ENCODE results near the gene PBRM1. TPM values are rescaled to one million over a fixed set of nuclear protein-coding genes. Genes with fewer than 3 reads are reported as not detected.

Gene PBRM1
- total RNA-seq, 2 experiments from 2014 or later: 75.7 to 91.1 TPM

DNA sequence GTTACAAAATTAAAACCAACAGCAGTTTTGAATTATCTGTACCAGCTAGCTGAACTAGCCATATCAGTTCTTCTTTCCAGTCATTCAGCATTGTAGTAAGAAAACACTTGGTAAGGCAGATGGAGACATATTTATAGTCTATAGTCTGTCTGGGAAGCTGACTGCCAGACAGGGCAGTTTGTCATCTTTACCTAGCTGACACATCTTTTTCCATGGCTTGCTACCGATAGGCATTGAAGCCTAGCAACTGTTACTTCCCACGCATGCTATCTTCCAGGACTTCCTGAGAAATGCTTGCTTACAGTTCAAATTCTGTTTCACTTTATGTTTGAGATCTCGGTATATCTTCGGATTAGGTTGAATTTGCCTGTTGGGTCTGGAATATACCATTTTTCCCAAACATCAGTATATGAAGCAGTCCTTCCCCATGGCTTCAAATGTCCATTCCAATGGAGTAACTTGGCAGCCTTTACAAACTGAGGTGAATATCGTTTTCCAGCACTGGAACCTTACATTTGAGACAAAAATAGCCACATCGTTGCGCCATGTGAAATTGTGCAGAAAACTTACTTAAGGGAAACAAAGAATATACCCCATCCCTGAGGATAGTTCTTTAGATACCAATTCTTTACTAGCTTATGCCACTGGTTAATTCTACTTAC is 8.9 kb upstream of the PBRM1 start:
- intact Hi-C loops (cut with micrococcal nuclease; ENCODE audit: unreplicated experiment): no loop called here
- Histone ChIP-seq H3K9me2 (ENCODE audit: insufficient read depth, low read length) (no peaks in the 10 kb centered on the region), H3K36me3 (ENCODE audit: insufficient read depth, low read length) (peaks cover 87% of the 10 kb centered on the region), H4K20me1 (ENCODE audit: insufficient read depth, low read length) (peaks cover 30% of the 10 kb centered on the region), H2AFZ (ENCODE audit: low read length) (no peak overlapping the region), H3K27ac (ENCODE audit: low read depth, low read length, poor library complexity, severe bottlenecking) (no peak overlapping the region), H3K4me2 (ENCODE audit: low read length) (no peak overlapping the region), H3K9me3 (ENCODE audit: low read length) (no peaks in the 10 kb centered on the region), H3K79me2 (ENCODE audit: insufficient read depth, low read depth, low read length) (peaks cover 23% of the 10 kb centered on the region; the same call in 1 of the 2 replicates), H3K4me1 (ENCODE audit: insufficient read depth, low read length, poor library complexity, severe bottlenecking) (peaks cover 14% of the 10 kb centered on the region), H3K4me3 (ENCODE audit: low read depth, low read length, poor library complexity, severe bottlenecking) (no peak overlapping the region)
- ChIA-PET POLR2A (no interaction called here), CTCF (ENCODE audit: unreplicated experiment) (no interaction called here)
- TSS peak; percentile 62 for BruUV-seq (replicated peaks)
- TF ChIP-seq EZH2phosphoT487 (IDR thresholded peaks at IDR 0.05; ENCODE audit: borderline replicate concordance, low read depth, low read length): no peak
- TF ChIP-seq, protein P1, sequence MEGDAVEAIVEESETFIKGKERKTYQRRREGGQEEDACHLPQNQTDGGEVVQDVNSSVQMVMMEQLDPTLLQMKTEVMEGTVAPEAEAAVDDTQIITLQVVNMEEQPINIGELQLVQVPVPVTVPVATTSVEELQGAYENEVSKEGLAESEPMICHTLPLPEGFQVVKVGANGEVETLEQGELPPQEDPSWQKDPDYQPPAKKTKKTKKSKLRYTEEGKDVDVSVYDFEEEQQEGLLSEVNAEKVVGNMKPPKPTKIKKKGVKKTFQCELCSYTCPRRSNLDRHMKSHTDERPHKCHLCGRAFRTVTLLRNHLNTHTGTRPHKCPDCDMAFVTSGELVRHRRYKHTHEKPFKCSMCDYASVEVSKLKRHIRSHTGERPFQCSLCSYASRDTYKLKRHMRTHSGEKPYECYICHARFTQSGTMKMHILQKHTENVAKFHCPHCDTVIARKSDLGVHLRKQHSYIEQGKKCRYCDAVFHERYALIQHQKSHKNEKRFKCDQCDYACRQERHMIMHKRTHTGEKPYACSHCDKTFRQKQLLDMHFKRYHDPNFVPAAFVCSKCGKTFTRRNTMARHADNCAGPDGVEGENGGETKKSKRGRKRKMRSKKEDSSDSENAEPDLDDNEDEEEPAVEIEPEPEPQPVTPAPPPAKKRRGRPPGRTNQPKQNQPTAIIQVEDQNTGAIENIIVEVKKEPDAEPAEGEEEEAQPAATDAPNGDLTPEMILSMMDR (conservative IDR thresholded peaks at IDR 0.05; ENCODE audit: low read length): no peak
- DNase-seq (ENCODE audit: low spot score): no peak

DNA sequence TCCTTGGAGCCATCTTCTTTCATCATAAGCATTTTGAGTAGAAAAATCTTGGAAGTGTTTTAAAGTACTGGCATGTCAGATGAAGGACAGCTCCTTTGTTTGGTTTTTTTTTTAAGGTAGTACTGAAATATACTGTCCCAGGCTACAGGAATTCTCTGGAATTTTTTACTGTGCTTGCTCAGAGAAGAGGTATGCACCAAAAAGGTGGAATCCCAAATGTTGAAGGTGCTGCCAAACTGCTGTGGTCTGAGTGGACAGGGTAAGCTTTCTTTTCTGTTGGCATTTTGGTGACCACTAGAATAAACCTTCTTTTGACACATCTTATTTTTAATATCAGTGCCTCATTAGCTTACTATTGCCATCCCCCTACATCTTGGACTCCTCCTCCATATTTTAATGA is 7.4 kb upstream of the PBRM1 start:
- Histone ChIP-seq H3K27ac (ENCODE audit: low read depth, low read length, poor library complexity, severe bottlenecking) (no peak overlapping the region), H3K4me3 (ENCODE audit: low read depth, low read length, poor library complexity, severe bottlenecking) (no peak overlapping the region), H3K9me3 (ENCODE audit: low read length) (no peaks in the 10 kb centered on the region), H3K4me2 (ENCODE audit: low read length) (no peak overlapping the region), H2AFZ (ENCODE audit: low read length) (no peak overlapping the region), H3K36me3 (ENCODE audit: insufficient read depth, low read length) (peaks cover 99% of the 10 kb centered on the region), H3K79me2 (ENCODE audit: insufficient read depth, low read depth, low read length) (peaks cover 39% of the 10 kb centered on the region), H4K20me1 (ENCODE audit: insufficient read depth, low read length) (peaks cover 33% of the 10 kb centered on the region), H3K9me2 (ENCODE audit: insufficient read depth, low read length) (no peaks in the 10 kb centered on the region), H3K4me1 (ENCODE audit: insufficient read depth, low read length, poor library complexity, severe bottlenecking) (peaks cover 22% of the 10 kb centered on the region)
- intact Hi-C loops (cut with micrococcal nuclease; ENCODE audit: unreplicated experiment): no loop called here
- no peak for TF ChIP-seq EZH2phosphoT487 (IDR thresholded peaks at IDR 0.05; ENCODE audit: borderline replicate concordance, low read depth, low read length)
- TF ChIP-seq, protein P1 (conservative IDR thresholded peaks at IDR 0.05; ENCODE audit: low read length): no peak
- no TSS peak for BruUV-seq (replicated peaks)
- no peak for DNase-seq (ENCODE audit: low spot score)
- CTCF ChIA-PET (ENCODE audit: unreplicated experiment): interaction anchor here (0.6 kb wide), 1 partner anchor 725 kb away, joined by 8 read pairs; no protein-coding TSS in a partner anchor
- POLR2A ChIA-PET: interaction anchor here (0.6 to 5.3 kb wide), 2 partner anchors 11 to 336 kb away, joined by 7 to 44 read pairs; partner anchors contain the start of genes GLT8D1 and SPCS1

DNA sequence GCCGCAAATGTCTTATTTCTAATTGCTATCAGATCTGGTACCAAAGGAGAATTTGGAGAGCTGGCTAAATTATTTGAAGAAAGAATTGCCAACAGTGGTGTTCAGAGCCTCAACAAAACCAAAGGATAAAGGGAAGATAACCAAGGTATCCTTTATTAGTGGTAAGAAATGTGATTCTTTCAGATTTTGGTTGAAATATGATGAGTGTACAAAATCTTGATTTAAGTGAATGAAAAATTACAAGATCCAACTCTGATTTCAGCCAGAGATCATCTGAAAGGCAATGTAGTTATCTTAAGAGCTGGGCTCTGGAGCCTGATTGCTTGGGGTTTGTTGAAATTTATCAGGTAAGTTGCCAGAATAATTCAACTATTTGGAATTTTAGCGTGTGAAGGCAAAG is 4.8 kb upstream of the PBRM1 start:
- Histone ChIP-seq H3K27ac (ENCODE audit: low read depth, low read length, poor library complexity, severe bottlenecking) (no peak overlapping the region), H3K36me3 (ENCODE audit: insufficient read depth, low read length) (peaks cover 95% of the 10 kb centered on the region), H3K9me3 (ENCODE audit: low read length) (no peaks in the 10 kb centered on the region), H2AFZ (ENCODE audit: low read length) (no peak overlapping the region), H3K9me2 (ENCODE audit: insufficient read depth, low read length) (no peaks in the 10 kb centered on the region), H3K4me3 (ENCODE audit: low read depth, low read length, poor library complexity, severe bottlenecking) (no peak overlapping the region), H4K20me1 (ENCODE audit: insufficient read depth, low read length) (peaks cover 32% of the 10 kb centered on the region), H3K4me1 (ENCODE audit: insufficient read depth, low read length, poor library complexity, severe bottlenecking) (peaks cover 22% of the 10 kb centered on the region), H3K79me2 (ENCODE audit: insufficient read depth, low read depth, low read length) (peaks cover 61% of the 10 kb centered on the region), H3K4me2 (ENCODE audit: low read length) (no peak overlapping the region)
- ChIA-PET POLR2A (interaction anchor here (0.6 to 5.3 kb wide), 2 partner anchors 14 to 874 kb away, joined by 5 to 44 read pairs; partner anchors contain the start of genes GLT8D1 and SPCS1), CTCF (ENCODE audit: unreplicated experiment) (no interaction called here)
- no TSS peak for BruUV-seq (replicated peaks)
- DNase-seq (ENCODE audit: low spot score): no peak
- intact Hi-C loops (cut with micrococcal nuclease; ENCODE audit: unreplicated experiment): no loop called here
- TF ChIP-seq, protein P1 (conservative IDR thresholded peaks at IDR 0.05; ENCODE audit: low read length): no peak
- no peak for TF ChIP-seq EZH2phosphoT487 (IDR thresholded peaks at IDR 0.05; ENCODE audit: borderline replicate concordance, low read depth, low read length)
